OCI-LY3 (cell line): ENCODE results near the gene CC2D1A.

Experiments
- EZH2phosphoT487 ChIP-seq: fragments of 200-600 bp; shearing (Covaris generic); IDR thresholded peaks from 2 replicates; pipeline ENCODE4 v1.6.1; 2018; ENCODE audit warnings: antibody characterized with exemption, mixed run types, low read depth
- TF ChIP-seq, protein P1 (sequence below): fragments of 200-600, 300-600 bp; sonication (generic); IDR thresholded peaks from 2 replicates; pipeline ENCODE4 v1.5.1; 2014; ENCODE audit warnings: antibody characterized with exemption, low read length, low read depth

DNA sequence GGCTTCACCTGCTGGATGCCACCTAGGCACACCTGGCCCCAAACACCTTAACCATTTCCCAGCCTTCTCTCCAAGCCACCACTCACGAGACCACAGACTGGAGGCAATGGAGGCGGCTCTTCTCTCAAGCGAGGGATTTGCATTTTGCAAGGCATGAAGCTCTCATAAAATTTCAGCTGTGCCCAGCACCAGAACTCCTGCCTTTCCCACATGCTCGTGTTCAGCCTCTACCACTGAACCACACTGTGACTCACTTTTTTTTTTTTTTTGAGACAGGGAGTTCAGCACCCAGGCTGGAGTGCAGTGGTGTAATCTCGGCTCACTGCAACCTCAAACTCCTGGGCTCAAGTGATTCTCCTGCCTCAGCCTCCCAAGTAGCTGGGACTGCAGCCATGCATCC is 18.5 kb upstream of the CC2D1A start:
- TF ChIP-seq, protein P1, sequence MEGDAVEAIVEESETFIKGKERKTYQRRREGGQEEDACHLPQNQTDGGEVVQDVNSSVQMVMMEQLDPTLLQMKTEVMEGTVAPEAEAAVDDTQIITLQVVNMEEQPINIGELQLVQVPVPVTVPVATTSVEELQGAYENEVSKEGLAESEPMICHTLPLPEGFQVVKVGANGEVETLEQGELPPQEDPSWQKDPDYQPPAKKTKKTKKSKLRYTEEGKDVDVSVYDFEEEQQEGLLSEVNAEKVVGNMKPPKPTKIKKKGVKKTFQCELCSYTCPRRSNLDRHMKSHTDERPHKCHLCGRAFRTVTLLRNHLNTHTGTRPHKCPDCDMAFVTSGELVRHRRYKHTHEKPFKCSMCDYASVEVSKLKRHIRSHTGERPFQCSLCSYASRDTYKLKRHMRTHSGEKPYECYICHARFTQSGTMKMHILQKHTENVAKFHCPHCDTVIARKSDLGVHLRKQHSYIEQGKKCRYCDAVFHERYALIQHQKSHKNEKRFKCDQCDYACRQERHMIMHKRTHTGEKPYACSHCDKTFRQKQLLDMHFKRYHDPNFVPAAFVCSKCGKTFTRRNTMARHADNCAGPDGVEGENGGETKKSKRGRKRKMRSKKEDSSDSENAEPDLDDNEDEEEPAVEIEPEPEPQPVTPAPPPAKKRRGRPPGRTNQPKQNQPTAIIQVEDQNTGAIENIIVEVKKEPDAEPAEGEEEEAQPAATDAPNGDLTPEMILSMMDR: no peak
- no peak for TF ChIP-seq EZH2phosphoT487
